Activated T-helper 17 cell treated with anti-CD3 and anti-CD28 coated beads, Interleukin-2, amount 50 U/mL, for 72 hours (primary cell): ENCODE data around the gene SAP30L. TPM values are rescaled to one million over a fixed set of nuclear protein-coding genes. Genes with fewer than 3 reads are reported as not detected.

Experiments used
- ATAC-seq: fragments of 150-1000 bp; cut with Tn5 transposase; replicated peaks from 2 replicates; pipeline ENCODE4 v1.10.0; 2021; ENCODE audit warnings: mild to moderate bottlenecking, moderate library complexity
- H3K27ac Mint-ChIP-seq: one replicate; pipeline ENCODE4 v1.8.0; 2022; ENCODE audit warnings: mixed read lengths
- H3K27me3 Mint-ChIP-seq: one replicate; pipeline ENCODE4 v1.8.0; 2022; ENCODE audit warnings: mixed read lengths
- H3K36me3 Mint-ChIP-seq: one replicate; pipeline ENCODE4 v1.8.0; 2022; ENCODE audit warnings: low read depth, mild to moderate bottlenecking, mixed read lengths
- H3K4me1 Mint-ChIP-seq: one replicate; pipeline ENCODE4 v1.8.0; 2022; ENCODE audit warnings: mixed read lengths
- H3K4me3 Mint-ChIP-seq: one replicate; pipeline ENCODE4 v1.8.0; 2022; ENCODE audit warnings: mild to moderate bottlenecking, mixed read lengths
- H3K9me3 Mint-ChIP-seq: one replicate; pipeline ENCODE4 v1.8.0; 2022; ENCODE audit warnings: mixed read lengths
- total RNA-seq, 2 donors: library from RNA; stranded (reverse); gene quantifications; one replicate each; pipeline ENCODE4 v1.2.3, GENCODE V29; 2022

SAP30L gene
- total RNA-seq, 2 donors from 2014 or later, result 16.4 to 28.9 TPM

DNA sequence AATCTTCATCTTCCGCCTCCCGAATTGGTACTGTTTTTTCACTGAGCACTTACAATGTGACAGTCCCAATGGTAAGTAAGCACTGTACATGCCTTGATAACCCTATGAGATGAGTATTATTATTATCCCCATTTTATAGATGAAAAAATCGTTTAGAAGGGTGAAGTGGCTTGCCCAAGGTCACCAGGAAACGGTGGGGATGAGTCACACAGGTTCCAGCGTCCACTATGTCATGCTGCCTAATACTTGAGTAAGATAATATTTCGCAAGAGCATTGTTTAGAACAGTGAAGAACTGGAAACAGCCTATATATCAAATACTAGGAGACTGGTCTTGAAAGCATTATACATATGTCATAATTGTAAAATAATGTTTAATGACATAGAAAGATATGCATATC is 19.4 kb downstream of the SAP30L start:
- Mint-ChIP-seq H3K27me3 (peaks cover 8% of the 10 kb centered on the region), H3K27ac (no peak overlapping the region), H3K9me3 (no peaks in the 10 kb centered on the region), H3K4me3 (no peak overlapping the region), H3K4me1 (no peaks in the 10 kb centered on the region), H3K36me3 (peaks cover 5% of the 10 kb centered on the region)
- no peak for ATAC-seq

DNA sequence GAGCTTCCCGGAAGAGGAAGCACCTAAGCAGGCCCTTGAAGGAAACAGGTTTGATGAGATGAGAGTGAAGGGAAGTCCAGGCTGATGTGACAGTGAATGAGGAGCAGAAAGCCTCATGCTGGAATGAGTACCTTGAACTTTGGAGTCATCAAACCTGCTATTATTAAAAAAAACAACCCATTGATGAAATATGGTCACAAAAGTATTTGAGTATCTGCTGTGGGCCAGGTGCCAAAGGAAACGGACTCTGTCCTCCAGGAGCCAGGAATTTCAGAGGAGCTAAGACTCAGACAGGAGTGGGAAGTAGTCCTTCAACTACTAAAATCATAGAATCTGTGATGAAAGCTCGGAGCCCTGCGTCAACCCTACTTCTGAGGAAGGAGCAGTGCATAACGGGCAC is 20.4 kb downstream of the SAP30L start:
- ATAC-seq, result no peak
- no peak overlapping the region for H3K4me3 Mint-ChIP-seq
- H3K4me1 Mint-ChIP-seq, result no peaks in the 10 kb centered on the region
- H3K9me3 Mint-ChIP-seq, result no peaks in the 10 kb centered on the region
- H3K36me3 Mint-ChIP-seq, result peaks cover 1% of the 10 kb centered on the region
- peaks cover 14% of the 10 kb centered on the region for H3K27me3 Mint-ChIP-seq
- no peak overlapping the region for H3K27ac Mint-ChIP-seq

DNA sequence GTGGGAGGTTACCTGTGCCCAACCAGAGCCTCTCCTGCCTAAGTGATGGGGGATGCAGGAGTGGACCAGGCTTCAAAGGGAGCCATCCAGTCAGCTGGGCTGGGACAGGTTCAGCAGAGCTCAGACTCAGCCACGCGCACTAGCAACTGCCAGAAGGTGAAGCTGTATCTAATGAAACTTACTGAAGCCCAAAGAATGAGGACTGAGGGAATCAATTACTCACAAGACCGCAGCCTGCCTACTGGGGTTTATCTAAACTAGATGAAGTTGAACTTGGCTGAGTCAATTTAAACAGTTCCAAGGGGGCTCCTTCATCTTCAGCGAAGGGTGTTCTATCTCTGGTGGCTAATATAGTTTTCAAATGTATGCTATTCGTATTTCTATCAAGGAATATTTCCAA is 20.9 kb downstream of the SAP30L start:
- no peak for ATAC-seq
- Mint-ChIP-seq H3K36me3 (no peaks in the 10 kb centered on the region), H3K9me3 (no peaks in the 10 kb centered on the region), H3K27ac (no peak overlapping the region), H3K4me1 (no peaks in the 10 kb centered on the region), H3K4me3 (no peak overlapping the region), H3K27me3 (peaks cover 19% of the 10 kb centered on the region)

DNA sequence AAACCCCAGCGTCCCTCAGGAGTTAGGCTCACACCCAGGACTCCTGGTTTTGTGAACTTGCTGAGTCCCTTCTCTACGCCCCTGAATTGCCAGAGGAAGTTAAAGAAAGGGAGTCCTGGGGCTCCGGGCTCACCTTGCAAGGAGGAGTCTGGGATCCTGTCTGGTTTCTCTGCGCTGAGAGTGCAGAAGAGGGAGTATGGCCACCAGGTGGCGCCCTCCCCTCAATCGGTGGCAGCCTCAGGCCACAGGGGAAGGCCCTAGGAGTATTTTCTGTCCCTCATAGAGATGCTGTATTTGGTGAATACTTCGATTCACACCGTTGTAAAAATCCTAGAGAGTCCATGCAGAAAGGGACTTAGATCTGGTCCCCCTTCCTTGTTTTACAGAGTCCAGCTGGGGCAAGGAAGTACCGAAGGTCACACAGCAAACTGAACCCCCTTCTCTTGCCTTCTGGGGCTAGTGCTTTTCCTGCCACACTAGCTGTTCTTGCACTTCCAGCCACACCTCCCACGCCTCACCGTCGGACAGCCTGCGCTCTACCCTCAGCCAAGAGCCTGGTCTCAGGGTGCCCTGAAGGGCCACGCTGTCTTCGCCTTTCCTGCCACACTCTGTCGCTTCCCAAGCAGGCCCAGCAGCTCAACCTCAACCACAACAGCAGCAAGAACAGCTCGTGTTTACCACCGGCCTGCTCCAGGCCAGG is 22.0 kb downstream of the SAP30L start:
- H3K4me3 Mint-ChIP-seq, result no peak overlapping the region
- H3K9me3 Mint-ChIP-seq, result no peaks in the 10 kb centered on the region
- ATAC-seq, result peak; percentile 91
- H3K27ac Mint-ChIP-seq, result no peak overlapping the region
- H3K36me3 Mint-ChIP-seq, result no peaks in the 10 kb centered on the region
- H3K27me3 Mint-ChIP-seq, result peaks cover 26% of the 10 kb centered on the region
- H3K4me1 Mint-ChIP-seq, result no peaks in the 10 kb centered on the region

DNA sequence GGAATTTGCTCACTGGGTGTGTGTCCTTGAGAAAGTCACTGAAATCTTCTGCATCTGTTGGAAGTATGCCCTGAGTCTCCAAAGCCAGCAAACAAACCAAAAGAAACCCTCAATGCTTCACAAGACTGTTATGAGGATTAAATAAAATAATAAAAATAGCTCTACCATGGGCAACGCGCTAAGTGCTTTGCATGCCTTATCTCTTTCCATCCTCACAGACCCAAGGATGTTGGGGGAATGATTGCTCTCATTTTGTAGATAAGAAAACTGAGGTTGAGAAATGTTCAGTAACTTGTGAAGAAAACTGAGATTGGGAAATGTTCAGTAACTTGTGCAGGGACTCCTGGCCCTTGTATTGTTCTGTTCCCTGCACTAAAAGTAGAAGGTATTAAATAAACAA is 24.3 kb downstream of the SAP30L start:
- no peaks in the 10 kb centered on the region for H3K9me3 Mint-ChIP-seq
- no peak overlapping the region for H3K27ac Mint-ChIP-seq
- peaks cover 6% of the 10 kb centered on the region for H3K4me1 Mint-ChIP-seq
- H3K36me3 Mint-ChIP-seq, result peaks cover 5% of the 10 kb centered on the region
- peaks cover 46% of the 10 kb centered on the region for H3K27me3 Mint-ChIP-seq
- H3K4me3 Mint-ChIP-seq, result no peak overlapping the region
- no peak for ATAC-seq

DNA sequence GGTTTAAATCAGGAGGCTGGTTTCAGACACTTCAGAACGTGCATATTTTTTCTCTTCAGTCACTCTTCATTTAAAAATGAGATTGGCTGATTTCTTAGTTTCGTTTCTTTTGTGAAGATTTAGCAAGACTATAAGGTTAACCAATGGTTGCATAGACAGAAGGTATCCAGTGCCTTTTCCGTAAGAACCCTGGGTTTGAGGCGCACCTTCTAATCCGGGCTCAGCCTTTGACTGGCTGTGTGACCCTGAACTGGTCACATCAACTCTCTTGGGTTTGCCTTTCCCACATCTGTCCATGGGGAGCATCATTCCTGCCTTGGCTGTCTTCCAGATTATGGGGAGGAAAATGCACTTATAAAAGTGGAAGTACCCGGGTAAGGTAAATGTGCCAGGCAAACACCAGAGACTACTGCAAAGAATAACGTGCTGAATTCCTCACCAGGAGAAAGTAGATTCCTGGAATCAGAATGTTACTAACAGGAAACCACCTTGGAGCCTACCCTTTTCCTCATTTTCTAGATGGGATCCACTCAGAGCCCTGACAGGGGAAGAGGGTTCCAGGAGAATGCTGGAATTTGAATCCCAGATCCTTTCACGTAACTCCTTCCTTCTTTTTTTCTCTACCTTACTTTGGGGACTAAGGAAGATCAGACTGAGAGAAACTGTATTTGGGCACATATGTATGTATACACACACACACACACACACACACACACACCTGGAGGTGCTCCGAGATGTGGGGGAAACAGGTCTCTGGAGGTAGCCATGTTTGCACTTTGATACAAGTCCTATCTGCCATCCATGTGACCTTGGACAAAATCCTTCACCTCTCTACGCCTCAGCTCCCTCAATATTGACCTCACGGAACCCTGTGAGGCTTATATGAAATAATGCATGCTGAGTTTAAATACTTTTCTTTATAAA is 25.4 kb downstream of the SAP30L start:
- no peaks in the 10 kb centered on the region for H3K9me3 Mint-ChIP-seq
- ATAC-seq, result no peak
- no peak overlapping the region for H3K27ac Mint-ChIP-seq
- peaks cover 56% of the 10 kb centered on the region for H3K27me3 Mint-ChIP-seq
- no peak overlapping the region for H3K4me3 Mint-ChIP-seq
- peaks cover 8% of the 10 kb centered on the region for H3K4me1 Mint-ChIP-seq
- H3K36me3 Mint-ChIP-seq, result peaks cover 6% of the 10 kb centered on the region

DNA sequence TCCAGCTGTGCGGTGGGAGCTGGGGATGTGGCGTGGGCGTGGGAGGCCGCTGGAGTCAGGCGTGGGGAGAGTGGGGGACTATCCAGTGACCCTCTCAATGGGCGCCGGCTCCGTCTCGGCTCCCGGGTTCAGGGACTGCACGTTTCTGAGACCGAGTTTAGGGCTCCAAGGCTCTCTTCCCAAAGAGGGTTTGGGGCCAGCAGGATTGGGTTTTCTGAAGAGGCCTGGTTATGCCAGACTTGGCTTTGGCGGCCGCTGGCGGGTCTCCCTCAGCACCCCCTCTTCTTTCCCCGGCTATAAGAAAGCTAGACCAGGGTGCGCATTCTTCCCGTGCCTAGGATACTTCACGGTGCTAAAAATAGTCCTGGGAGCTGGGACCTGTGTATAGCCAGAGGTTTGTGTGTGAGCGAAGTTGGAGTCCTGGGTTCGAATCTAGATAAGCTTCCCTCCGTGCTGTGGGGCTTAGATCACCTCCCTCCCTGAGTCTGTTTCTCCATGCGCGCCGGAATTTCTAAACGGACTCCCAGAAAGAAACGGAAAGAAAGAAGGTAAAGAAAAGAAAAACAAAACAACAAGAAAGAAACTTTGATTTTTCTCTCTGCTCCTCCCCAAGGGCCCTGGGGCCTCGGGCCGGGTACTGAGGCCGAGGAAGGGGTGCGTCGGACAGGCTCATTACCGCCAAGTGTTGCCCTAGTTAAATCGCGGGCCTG is 27.2 kb downstream of the SAP30L start:
- Mint-ChIP-seq H3K27me3 (peaks cover 63% of the 10 kb centered on the region), H3K4me1 (peaks cover 13% of the 10 kb centered on the region), H3K9me3 (no peaks in the 10 kb centered on the region), H3K4me3 (peak overlapping the region; percentile 57), H3K36me3 (peaks cover 6% of the 10 kb centered on the region), H3K27ac (no peak overlapping the region)
- ATAC-seq, result no peak

DNA sequence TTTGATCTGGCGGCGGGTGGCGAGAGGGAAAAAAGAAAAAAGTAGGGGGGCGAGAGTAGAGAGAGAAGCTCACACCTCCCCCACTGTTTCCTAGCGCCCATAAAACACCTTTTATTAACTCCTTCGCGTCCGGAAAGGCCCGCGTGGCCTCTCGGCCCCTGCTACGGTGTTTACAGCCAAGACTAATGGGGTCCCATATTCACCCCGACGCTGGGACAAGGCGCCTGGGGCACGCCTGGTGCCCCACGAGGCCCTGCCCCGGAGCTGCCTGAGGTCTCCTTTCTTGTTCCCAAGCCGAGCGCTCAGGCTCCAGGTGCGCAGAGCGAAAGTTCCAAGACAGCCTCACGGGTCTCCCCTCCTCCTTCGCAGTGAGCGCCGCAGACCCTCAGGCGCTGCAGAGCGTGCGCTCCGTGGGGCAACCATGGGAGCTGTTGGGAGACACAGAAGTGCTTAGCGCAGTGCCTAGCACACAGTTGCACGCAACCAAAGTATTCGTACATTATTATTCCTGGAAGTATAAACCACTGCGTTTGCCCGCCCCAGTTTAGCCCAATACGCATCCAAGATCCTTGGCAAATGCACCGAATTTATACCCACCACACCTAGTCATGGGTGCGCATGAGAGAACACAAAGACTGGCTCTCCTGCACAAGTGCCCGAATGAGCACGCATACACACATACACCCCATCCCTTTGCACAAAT is 27.9 kb downstream of the SAP30L start:
- Mint-ChIP-seq H3K4me3 (peak overlapping the region; percentile 57), H3K36me3 (peaks cover 6% of the 10 kb centered on the region), H3K9me3 (no peaks in the 10 kb centered on the region), H3K27ac (no peak overlapping the region), H3K4me1 (peaks cover 13% of the 10 kb centered on the region), H3K27me3 (peaks cover 63% of the 10 kb centered on the region)
- no peak for ATAC-seq

DNA sequence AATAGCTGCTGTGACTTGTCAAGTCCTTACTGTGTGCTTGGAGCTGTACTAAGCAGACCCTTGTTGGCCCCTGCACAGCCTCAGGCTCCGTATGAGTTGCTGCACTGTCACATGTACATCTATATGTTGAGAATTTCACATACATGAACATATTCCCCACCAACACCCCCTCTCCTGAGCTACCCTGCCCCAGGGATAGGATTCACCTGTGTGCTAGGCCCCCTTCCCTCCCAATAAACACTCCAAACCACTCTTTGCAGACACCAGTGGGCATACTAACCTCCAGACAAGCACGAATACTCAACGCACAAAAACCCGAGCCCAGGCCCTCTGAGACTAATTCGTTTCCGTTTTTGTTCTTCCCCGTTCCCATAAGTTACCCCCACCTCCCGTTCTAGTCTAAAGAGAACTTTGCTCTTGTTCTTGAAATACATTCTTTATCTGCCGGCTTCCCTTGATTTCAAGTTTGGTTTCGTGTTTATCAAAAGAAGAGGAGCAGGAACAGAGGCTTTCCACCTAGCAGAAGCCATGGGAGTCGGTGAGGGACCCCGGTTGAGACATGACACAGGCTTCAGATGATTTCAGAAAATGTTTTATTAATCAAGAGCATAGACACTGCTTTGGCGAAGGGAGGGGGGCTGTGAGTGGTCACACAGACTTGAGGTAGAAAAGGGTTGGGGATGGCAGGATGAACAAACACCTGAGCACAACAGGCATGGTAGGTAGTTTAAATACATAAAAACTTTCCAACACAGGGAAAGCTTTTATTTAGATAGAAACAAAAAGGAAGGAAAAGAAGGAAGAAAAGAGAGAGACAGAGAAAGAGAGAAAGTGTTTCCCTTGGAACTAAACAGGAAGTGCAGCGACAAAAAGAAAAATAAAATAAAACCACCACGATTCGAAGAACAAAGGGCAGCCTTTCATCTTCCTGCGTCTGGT is 28.9 kb downstream of the SAP30L start:
- Mint-ChIP-seq H3K4me3 (peak overlapping the region; percentile 57), H3K36me3 (peaks cover 6% of the 10 kb centered on the region), H3K9me3 (no peaks in the 10 kb centered on the region), H3K27me3 (peaks cover 67% of the 10 kb centered on the region), H3K27ac (peak overlapping the region; percentile 55), H3K4me1 (peaks cover 18% of the 10 kb centered on the region)
- ATAC-seq, result no peak

DNA sequence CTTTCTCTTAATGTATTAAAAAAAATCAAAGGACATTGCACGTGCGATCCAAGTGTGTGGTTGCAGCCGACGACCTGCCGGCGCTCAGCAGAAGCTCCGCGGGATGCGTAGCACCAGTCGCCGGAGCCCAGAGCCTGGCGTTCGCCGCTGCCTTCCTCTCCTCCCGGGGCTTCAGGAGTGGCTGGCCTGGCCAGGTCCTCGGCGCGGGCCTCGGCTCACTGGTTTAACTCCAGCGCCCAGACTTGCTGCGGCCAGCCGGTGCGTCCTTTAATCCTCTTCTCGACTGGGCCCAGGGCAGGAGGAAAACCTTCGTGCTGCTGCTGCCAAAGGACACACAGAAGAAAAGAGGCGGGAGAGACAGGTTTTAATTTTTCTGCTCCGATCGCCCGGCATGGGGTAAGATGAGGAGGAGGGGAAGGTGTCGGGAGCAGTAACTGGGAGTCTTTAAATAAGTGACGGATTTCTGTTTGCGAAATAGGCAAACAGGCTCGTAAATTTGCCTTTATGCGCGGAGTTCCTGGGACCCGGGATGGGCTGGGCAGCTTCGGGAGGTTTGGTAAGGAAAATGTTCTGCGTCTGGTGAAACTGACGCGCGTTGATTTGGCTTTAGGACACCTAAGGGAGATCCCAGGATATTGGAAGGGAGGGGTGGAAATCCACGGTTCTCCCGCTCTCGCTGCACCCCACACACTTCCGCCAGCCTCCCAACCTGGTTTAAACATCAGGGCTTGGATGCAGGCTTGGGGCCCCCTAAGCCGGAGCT is 30.0 kb downstream of the SAP30L start:
- Mint-ChIP-seq H3K4me1 (peaks cover 19% of the 10 kb centered on the region), H3K27ac (no peak overlapping the region), H3K27me3 (peaks cover 66% of the 10 kb centered on the region), H3K36me3 (peaks cover 6% of the 10 kb centered on the region), H3K9me3 (no peaks in the 10 kb centered on the region), H3K4me3 (peak overlapping the region; percentile 57)
- no peak for ATAC-seq

DNA sequence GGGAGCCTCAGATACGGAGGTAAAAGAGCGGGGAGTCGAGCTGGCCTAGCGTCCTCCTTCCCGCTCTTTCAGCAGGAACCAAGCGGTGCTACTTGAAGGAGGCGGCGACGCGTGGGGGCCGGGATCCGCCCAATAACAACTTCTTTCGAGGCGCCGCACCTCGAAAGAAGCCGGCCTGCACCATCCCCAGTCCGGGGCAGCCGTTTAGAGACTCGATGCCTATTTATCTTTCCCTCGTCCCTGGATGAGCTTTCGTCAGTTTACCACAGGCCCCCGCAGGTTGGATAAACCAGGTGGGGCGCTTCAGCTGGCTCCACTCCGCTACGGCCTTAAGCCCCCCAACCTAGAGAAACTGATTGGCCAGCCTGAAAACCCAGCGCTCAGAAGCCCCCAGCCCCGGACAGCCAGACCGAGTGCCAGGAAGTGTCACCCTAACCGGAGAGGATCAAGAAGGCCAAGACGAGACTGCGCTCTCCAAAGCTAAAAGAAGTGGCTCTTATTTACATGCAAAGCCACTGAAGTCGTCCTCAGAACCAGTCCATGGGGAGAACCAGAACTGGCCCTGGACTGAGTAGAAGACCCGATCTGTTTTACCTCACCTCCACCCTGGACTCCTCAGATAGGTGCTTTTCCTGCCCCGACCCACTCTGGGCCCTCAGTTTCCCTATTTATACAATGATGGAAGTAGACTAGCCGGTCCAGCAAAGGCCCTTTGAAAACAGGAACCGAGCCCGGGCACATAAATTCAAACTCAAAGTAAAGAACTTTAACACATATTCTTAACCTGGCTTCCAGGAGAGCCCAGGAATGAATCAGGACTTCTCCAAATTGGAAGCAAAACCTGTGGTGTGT is 30.8 kb downstream of the SAP30L start:
- Mint-ChIP-seq H3K4me3 (peak overlapping the region; percentile 57), H3K27ac (no peak overlapping the region), H3K4me1 (peaks cover 19% of the 10 kb centered on the region), H3K36me3 (peaks cover 6% of the 10 kb centered on the region), H3K9me3 (no peaks in the 10 kb centered on the region), H3K27me3 (peaks cover 69% of the 10 kb centered on the region)
- ATAC-seq, result no peak
